ENCODE results near the gene PILRA. TPM values are rescaled to one million over a fixed set of nuclear protein-coding genes. Genes with fewer than 3 reads are reported as not detected.

Gene PILRA
- total and polyA plus RNA-seq, 4 donors = 4.1 to 10.6 (median 5.5) TPM

- Histone ChIP-seq H3K36me3 (ENCODE audit: control insufficient read depth, insufficient read depth, low read length) (peaks cover 4% of the 10 kb centered on the region), H3K4me1 (ENCODE audit: control insufficient read depth, insufficient read depth, low read length) (peaks cover 5% of the 10 kb centered on the region), H3K4me3 (ENCODE audit: low read depth, low read length) (no peak overlapping the region), H3K27ac (ENCODE audit: low read depth, low read length) (no peak overlapping the region), H3K9me3 (ENCODE audit: control insufficient read depth, insufficient read depth, low read length) (no peaks in the 10 kb centered on the region), H3K27me3 (ENCODE audit: control insufficient read depth, insufficient read depth, low read length) (no peaks in the 10 kb centered on the region)
- DNase-seq (ENCODE audit: low read depth in 4 of 6, low spot score in 6 of 6) = peak in 4 of 6 donors; percentile 1 to 54 (median 10)
- WGBS (ENCODE audit: insufficient coverage) = 80% methylated on average over 9 of the region's 11 CpGs
Measured at GRCh38 chr7:100400656-100401055, 27.4 kb downstream of the PILRA start.

- peaks cover 4% of the 10 kb centered on the region for H3K36me3 ChIP-seq (ENCODE audit: control insufficient read depth, insufficient read depth, low read length)
- 63% methylated on average over 5 of the region's 5 CpGs for WGBS (ENCODE audit: insufficient coverage)
- no peaks in the 10 kb centered on the region for H3K9me3 ChIP-seq (ENCODE audit: control insufficient read depth, insufficient read depth, low read length)
- H3K27ac ChIP-seq (ENCODE audit: low read depth, low read length) = no peak overlapping the region
- H3K27me3 ChIP-seq (ENCODE audit: control insufficient read depth, insufficient read depth, low read length) = no peaks in the 10 kb centered on the region
- no peak for DNase-seq (ENCODE audit: low read depth in 4 of 6, low spot score in 6 of 6)
- H3K4me1 ChIP-seq (ENCODE audit: control insufficient read depth, insufficient read depth, low read length) = peaks cover 5% of the 10 kb centered on the region
- no peak overlapping the region for H3K4me3 ChIP-seq (ENCODE audit: low read depth, low read length)
Measured at GRCh38 chr7:100401811-100402210, 28.5 kb downstream of the PILRA start.

GRCh38 chr7:100402241-100402640 is 29.0 kb downstream of the PILRA start:
- Histone ChIP-seq H3K9me3 (ENCODE audit: control insufficient read depth, insufficient read depth, low read length) (no peaks in the 10 kb centered on the region), H3K4me1 (ENCODE audit: control insufficient read depth, insufficient read depth, low read length) (peaks cover 5% of the 10 kb centered on the region), H3K27ac (ENCODE audit: low read depth, low read length) (no peak overlapping the region), H3K4me3 (ENCODE audit: low read depth, low read length) (no peak overlapping the region), H3K36me3 (ENCODE audit: control insufficient read depth, insufficient read depth, low read length) (peaks cover 4% of the 10 kb centered on the region), H3K27me3 (ENCODE audit: control insufficient read depth, insufficient read depth, low read length) (no peaks in the 10 kb centered on the region)
- 80% methylated on average over 2 of the region's 2 CpGs for WGBS (ENCODE audit: insufficient coverage)
- DNase-seq (ENCODE audit: low read depth in 4 of 6, low spot score in 6 of 6) = no peak

GRCh38 chr7:100406767-100407166 is 33.5 kb downstream of the PILRA start:
- Histone ChIP-seq H3K27ac (ENCODE audit: low read depth, low read length) (no peak overlapping the region), H3K4me3 (ENCODE audit: low read depth, low read length) (no peak overlapping the region), H3K4me1 (ENCODE audit: control insufficient read depth, insufficient read depth, low read length) (no peaks in the 10 kb centered on the region), H3K27me3 (ENCODE audit: control insufficient read depth, insufficient read depth, low read length) (no peaks in the 10 kb centered on the region), H3K36me3 (ENCODE audit: control insufficient read depth, insufficient read depth, low read length) (no peaks in the 10 kb centered on the region), H3K9me3 (ENCODE audit: control insufficient read depth, insufficient read depth, low read length) (no peaks in the 10 kb centered on the region)
- no peak for DNase-seq (ENCODE audit: low read depth in 4 of 6, low spot score in 6 of 6)
- WGBS (ENCODE audit: insufficient coverage) = 49% methylated on average over 3 of the region's 6 CpGs

- Histone ChIP-seq H3K27ac (ENCODE audit: low read depth, low read length) (no peak overlapping the region), H3K9me3 (ENCODE audit: control insufficient read depth, insufficient read depth, low read length) (no peaks in the 10 kb centered on the region), H3K27me3 (ENCODE audit: control insufficient read depth, insufficient read depth, low read length) (no peaks in the 10 kb centered on the region), H3K36me3 (ENCODE audit: control insufficient read depth, insufficient read depth, low read length) (no peaks in the 10 kb centered on the region), H3K4me3 (ENCODE audit: low read depth, low read length) (no peak overlapping the region), H3K4me1 (ENCODE audit: control insufficient read depth, insufficient read depth, low read length) (no peaks in the 10 kb centered on the region)
- DNase-seq (ENCODE audit: low read depth in 4 of 6, low spot score in 6 of 6) = peak in 4 of 6 donors; percentile 24 to 76 (median 51)
- 47% methylated on average over 8 of the region's 12 CpGs for WGBS (ENCODE audit: insufficient coverage)
Measured at GRCh38 chr7:100407285-100408180, 34.2 kb downstream of the PILRA start.

GRCh38 chr7:100411101-100411500 is 37.8 kb downstream of the PILRA start:
- Histone ChIP-seq H3K27ac (ENCODE audit: low read depth, low read length) (no peak overlapping the region), H3K36me3 (ENCODE audit: control insufficient read depth, insufficient read depth, low read length) (no peaks in the 10 kb centered on the region), H3K27me3 (ENCODE audit: control insufficient read depth, insufficient read depth, low read length) (no peaks in the 10 kb centered on the region), H3K9me3 (ENCODE audit: control insufficient read depth, insufficient read depth, low read length) (no peaks in the 10 kb centered on the region), H3K4me3 (ENCODE audit: low read depth, low read length) (no peak overlapping the region), H3K4me1 (ENCODE audit: control insufficient read depth, insufficient read depth, low read length) (no peaks in the 10 kb centered on the region)
- 94% methylated on average over 2 of the region's 6 CpGs for WGBS (ENCODE audit: insufficient coverage)
- no peak for DNase-seq (ENCODE audit: low read depth in 4 of 6, low spot score in 6 of 6)

GRCh38 chr7:100413346-100413745 is 40.1 kb downstream of the PILRA start:
- DNase-seq (ENCODE audit: low read depth in 4 of 6, low spot score in 6 of 6) = no peak
- no peaks in the 10 kb centered on the region for H3K4me1 ChIP-seq (ENCODE audit: control insufficient read depth, insufficient read depth, low read length)
- no peaks in the 10 kb centered on the region for H3K27me3 ChIP-seq (ENCODE audit: control insufficient read depth, insufficient read depth, low read length)
- no peaks in the 10 kb centered on the region for H3K9me3 ChIP-seq (ENCODE audit: control insufficient read depth, insufficient read depth, low read length)
- no peaks in the 10 kb centered on the region for H3K36me3 ChIP-seq (ENCODE audit: control insufficient read depth, insufficient read depth, low read length)
- no peak overlapping the region for H3K27ac ChIP-seq (ENCODE audit: low read depth, low read length)
- H3K4me3 ChIP-seq (ENCODE audit: low read depth, low read length) = no peak overlapping the region

- WGBS (ENCODE audit: insufficient coverage) = no CpG with 5 or more reads among the region's 1 CpG
- H3K27me3 ChIP-seq (ENCODE audit: control insufficient read depth, insufficient read depth, low read length) = no peaks in the 10 kb centered on the region
- no peak overlapping the region for H3K27ac ChIP-seq (ENCODE audit: low read depth, low read length)
- H3K36me3 ChIP-seq (ENCODE audit: control insufficient read depth, insufficient read depth, low read length) = no peaks in the 10 kb centered on the region
- no peaks in the 10 kb centered on the region for H3K4me1 ChIP-seq (ENCODE audit: control insufficient read depth, insufficient read depth, low read length)
- no peak for DNase-seq (ENCODE audit: low read depth in 4 of 6, low spot score in 6 of 6)
- no peak overlapping the region for H3K4me3 ChIP-seq (ENCODE audit: low read depth, low read length)
- H3K9me3 ChIP-seq (ENCODE audit: control insufficient read depth, insufficient read depth, low read length) = no peaks in the 10 kb centered on the region
Measured at GRCh38 chr7:100413889-100414288, 40.6 kb downstream of the PILRA start.

- 93% methylated on average over 3 of the region's 5 CpGs for WGBS (ENCODE audit: insufficient coverage)
Measured at GRCh38 chr7:100415448-100415847, 42.2 kb downstream of the PILRA start.

More at GRCh38 chr7:100415448-100415847, 42.2 kb downstream of the PILRA start:
- H3K9me3 ChIP-seq (ENCODE audit: control insufficient read depth, insufficient read depth, low read length) = no peaks in the 10 kb centered on the region
- no peaks in the 10 kb centered on the region for H3K4me1 ChIP-seq (ENCODE audit: control insufficient read depth, insufficient read depth, low read length)
- DNase-seq (ENCODE audit: low read depth in 4 of 6, low spot score in 6 of 6) = no peak
- no peaks in the 10 kb centered on the region for H3K36me3 ChIP-seq (ENCODE audit: control insufficient read depth, insufficient read depth, low read length)
- no peaks in the 10 kb centered on the region for H3K27me3 ChIP-seq (ENCODE audit: control insufficient read depth, insufficient read depth, low read length)
- H3K4me3 ChIP-seq (ENCODE audit: low read depth, low read length) = no peak overlapping the region
- H3K27ac ChIP-seq (ENCODE audit: low read depth, low read length) = no peak overlapping the region

Data from spinal cord (tissue), 10 donors.